Kidney capillary endothelial cell (primary cell): ENCODE measurements around the gene PLEKHF1.
"Not testable (repeated sequence)": the region's sequence is repeated elsewhere in the genome, so short reads cannot be mapped to it uniquely, and the experiment has no call there.

Experiments used
- DNase-seq: peaks from one replicate; pipeline ENCODE4 v3.0.0-alpha.2; 2018; ENCODE audit warnings: low spot score

PLEKHF1 gene

GRCh38 chr19:29702161-29702962 is 37.1 kb downstream of the PLEKHF1 start:
- DNase-seq: no peak

GRCh38 chr19:29702963-29703320 is 37.7 kb downstream of the PLEKHF1 start:
- no peak for DNase-seq

DNA sequence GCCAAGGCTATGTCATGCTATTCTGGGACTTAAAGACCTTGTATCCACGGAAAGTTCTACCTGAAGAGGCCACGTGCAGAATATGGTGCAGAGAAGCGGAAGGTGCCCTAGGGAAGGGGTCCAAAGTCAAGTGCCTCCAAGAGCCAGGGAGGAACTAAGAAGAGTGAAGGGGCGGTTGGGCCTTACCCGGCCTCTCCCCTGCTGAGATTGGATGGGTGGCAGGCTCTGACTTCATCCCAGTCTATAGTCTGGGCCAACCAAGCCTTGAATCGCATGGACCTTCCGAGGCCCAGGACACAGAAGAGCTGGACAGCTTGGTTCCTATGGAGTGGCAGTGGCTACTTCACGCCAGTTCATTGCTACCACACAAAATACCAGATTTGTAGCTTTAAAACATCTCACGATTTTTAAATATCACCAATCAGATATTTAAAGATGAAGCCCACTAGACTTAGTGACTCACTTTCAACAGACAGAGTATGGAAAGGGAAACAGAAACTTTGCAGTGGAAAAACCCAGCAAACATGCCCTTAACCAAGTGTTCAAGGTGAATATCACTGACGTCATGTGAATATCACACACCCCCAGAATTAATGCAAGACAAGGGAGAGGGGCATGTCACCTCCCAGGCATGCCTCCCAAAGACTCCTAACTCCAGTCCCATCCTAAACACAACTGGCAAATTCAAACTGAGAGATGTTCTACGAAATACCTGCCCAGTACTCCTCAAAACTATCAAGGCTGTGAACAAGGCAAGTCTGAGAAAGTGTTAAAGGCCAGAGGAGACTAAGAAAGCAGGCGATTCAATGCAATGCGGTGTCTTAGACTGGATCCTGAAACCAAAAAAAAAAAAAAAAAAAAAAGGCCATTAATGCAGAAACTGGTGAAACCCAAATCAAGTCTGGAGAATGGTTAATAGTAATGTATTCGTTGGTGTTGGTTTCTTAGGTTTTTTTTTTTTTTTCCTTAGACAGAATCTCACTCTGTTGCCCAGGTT is 39.6 kb downstream of the PLEKHF1 start:
- DNase-seq: no peak

DNA sequence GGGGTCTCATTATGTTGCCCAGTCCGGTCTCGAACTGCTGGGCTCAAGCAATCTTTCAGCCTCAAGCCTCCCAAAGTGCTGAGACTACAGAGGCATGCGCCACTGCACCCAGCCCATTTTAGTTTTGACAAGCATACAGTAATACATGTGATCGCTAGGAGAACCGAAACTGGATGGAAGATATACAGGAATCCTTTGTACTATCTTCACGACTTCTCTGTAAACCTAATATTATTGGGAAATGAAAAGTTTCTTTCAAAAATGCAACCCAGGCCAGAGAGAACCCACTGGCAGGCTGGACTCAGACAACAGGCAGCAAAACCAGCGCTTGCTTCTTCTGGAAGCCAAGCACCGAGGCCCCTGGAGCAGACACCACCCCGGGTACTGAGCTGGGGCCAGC is 40.4 kb downstream of the PLEKHF1 start:
- DNase-seq: no peak

DNA sequence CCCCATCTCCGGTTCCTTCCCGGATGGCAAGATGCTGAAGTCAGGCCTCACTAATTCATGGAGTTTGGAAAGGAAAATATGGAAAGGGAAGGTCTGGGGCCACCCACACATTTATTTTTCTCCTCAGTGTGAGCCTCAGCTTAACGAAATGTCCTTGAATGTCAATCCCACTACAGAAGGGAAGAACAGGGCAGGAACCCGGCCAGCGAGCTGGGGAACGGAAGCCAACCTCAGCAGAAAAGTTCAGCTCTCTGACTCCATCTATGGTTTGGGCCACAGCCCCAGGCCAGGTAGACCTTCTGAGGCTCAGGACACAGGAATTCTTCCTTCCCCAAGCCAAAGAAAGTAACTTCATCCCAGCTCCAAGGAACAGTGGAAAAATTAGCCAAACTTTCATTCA is 41.4 kb downstream of the PLEKHF1 start:
- DNase-seq: no peak

DNA sequence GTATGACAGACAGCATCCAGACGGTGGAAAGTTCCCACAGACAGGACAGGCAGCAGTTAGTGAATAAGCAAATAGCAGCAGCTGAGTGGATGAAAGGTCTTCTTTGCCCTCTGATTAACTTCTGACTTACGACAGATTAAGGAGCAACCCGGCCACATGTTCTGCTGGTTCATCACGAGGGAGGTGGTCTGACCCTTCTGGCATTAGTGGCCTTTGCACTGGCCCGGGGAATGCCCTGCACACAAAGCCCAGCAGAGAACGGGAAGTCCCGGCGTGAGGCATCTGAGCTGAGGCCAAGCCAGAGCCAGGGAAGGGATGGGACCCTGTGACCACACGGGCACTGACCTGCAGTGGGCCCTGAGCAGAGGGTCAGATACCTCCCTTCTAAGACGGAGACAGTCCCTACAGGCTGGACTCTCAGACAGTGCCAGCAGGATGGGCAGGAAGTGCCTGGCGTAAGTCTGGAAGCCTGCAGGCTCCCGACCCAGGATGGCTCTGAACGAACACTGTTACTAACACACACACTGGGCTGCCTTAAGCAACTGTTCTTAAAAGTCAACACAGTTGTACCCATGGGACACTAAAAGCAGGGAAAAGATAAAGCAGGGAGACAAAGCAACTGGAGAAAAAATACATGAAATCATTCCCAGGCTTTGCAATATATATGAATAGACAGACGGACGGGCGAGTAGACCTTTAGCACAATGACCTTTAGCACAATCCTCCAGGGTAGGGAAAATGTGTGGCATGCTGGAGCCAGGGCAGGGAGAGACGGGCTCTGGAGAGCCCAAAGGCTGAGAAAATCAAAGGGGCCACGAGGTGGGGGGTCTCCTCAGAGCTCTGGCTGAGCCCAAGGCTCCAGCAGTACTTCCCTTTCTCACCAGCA is 43.5 kb downstream of the PLEKHF1 start:
- no peak for DNase-seq

- DNase-seq: not testable (repeated sequence)
Measured at GRCh38 chr19:29709440-29709798, 44.2 kb downstream of the PLEKHF1 start.

GRCh38 chr19:29711584-29712132 is 46.4 kb downstream of the PLEKHF1 start:
- DNase-seq: no peak

DNA sequence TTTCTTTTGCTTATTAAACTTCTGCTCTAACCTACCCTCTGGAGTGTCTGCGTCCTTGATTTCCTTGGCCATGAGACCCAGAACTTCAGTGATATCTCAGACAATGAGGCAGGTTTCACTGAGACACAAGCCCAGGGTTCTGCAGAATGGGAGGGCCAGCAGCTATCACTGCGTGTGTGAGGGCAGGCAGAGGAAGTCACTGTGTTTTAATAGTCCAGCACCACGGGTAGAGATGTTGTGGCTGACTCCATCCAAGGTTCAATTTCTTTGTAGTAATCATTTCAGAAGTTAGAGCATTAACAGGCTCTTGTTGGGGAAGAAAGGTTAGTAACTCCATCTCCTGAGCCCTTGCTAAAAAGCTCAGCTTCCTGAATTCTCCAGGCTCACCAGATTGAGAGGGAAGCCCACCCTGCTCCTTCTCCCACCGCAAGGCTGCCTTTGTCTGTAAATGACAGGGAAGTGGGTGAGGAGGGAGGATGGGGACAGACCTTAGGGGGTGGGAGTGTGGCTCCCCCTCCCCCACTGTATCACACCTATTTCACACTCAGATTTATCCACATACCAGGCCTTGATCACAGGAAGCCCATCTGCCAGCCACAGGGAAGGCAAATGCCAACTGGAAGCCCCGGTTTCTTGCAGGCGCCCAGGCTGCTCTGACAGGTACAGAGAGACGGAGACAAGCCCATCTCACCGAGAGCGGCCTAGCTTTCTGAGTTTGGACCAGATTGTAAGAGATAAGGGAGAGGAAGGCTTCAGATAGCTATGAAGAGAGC is 47.7 kb downstream of the PLEKHF1 start:
- no peak for DNase-seq

DNA sequence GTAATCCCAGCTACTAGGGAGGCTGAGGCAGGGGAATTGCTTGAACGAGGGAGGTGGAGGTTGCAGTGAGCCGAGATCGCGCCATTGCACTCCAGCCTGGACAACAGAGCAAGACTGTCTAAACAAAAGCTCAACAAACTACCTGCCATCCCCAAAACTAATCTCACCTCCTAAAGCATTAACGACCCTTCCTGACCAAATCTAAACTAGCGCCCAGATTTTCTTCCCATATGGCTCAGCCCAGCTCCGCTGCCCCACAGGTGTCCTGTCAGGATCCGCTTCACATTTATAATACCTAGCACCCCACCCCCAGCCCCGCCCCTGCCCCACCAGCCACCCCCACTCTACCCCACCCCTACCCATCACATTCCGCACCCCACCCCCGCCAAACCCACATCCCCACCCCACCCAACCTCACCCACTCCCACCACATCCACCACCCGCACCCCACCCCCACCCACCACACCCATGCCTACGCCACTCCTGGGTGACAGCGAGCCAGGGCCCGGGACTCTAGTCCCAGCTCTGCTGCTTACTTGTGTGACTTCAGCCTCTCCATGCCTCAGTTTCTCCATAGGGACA is 49.2 kb downstream of the PLEKHF1 start:
- DNase-seq: no peak

- DNase-seq: peak; percentile 28
Measured at GRCh38 chr19:29714953-29715700, 49.9 kb downstream of the PLEKHF1 start, which contains the start of gene C19orf12. Gene C19orf12 (minus strand): TSS chr19:29715261. CDS start chr19:29708413, 6,848 bp downstream.

- DNase-seq: no peak
Measured at GRCh38 chr19:29715701-29716581, 50.7 kb downstream of the PLEKHF1 start.

DNA sequence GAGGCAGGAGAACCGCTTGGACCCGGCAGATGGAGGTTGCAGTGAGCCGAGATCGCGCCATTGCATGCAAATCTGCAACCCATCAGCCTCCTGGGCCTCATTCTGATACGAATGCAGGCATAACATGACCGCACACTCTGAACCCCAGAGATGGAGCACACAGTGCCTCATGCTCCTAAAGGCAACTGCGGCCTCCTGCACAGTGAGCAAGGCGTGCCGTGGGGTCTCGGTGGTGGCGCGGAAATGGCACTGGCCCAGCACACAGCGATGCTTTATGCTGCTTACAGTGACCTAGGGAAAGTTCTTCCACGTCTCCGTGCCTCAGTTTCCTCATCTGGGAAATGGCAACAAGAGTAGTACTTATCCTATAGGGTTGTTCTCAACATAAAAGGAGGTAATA is 51.8 kb downstream of the PLEKHF1 start:
- DNase-seq: no peak

DNA sequence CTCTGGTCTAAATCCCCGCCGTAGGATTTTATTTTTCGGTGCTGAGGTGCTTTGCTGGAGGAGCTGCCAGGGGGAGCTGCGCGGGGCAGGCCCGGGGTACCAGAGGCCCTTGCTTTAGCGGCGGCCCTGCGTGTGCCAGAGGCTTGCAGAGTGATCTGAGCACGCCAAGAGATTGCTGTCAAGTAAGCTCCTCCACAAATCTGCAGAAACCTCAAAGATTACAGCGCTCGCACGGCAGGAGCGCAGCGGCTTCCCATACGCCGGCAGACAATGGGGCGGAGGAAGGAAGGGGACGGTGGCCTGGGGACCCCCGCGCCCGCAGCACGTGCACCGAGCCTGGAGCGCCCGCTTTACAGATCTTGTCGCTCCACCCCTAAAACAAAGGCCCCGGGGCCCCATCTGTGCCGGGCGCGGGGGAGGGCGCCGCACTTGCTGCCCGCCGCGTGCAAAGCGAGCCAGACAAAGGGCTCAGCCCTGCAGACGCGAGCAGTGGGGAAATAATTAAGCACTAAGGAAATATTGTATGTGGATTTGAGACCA is 58.9 kb downstream of the PLEKHF1 start:
- peak; percentile 14 for DNase-seq

DNA sequence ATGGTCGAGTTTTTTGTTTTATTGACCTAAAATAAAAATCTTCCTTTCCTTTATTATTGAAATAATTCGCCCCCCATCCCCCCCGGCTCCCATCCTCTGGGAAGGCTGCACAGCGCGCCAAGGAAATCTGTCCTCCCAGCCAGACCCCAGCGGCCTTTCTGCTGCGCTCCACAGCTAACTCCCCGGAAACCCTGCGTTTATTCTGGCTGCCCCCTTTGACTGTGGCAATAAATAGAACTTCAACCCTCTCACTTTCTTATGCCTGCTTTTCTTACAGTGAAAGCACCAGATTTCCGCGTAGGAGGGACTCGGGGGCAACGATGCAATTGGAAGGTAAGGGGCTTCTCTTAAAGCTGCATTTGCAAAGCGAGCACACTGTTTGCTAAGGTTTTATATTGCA is 59.5 kb downstream of the PLEKHF1 start:
- DNase-seq: no peak
